ENCODE results near the gene RAD51C.

Gene RAD51C

GRCh38 chr17:58785097-58785496, 92.7 kb downstream of the RAD51C start:
- H3K9ac ChIP-seq (ENCODE audit: low read depth, low read length): no peak overlapping the region
- no peaks in the 10 kb centered on the region for H3K27me3 ChIP-seq (ENCODE audit: insufficient read depth, low read length)
- H3K36me3 ChIP-seq (ENCODE audit: insufficient read depth, low read depth, low read length): no peaks in the 10 kb centered on the region
- H3K4me1 ChIP-seq (ENCODE audit: insufficient read depth, low read length): no peaks in the 10 kb centered on the region
- no peaks in the 10 kb centered on the region for H3K9me3 ChIP-seq (ENCODE audit: insufficient read depth, low read depth, low read length)
- H3K27ac ChIP-seq (ENCODE audit: low read length): no peak overlapping the region
- H3K4me3 ChIP-seq (ENCODE audit: low read length): no peak overlapping the region

Data from iPS-20b (cell line).